ENCODE measurements around the gene SLC16A12.

DNA sequence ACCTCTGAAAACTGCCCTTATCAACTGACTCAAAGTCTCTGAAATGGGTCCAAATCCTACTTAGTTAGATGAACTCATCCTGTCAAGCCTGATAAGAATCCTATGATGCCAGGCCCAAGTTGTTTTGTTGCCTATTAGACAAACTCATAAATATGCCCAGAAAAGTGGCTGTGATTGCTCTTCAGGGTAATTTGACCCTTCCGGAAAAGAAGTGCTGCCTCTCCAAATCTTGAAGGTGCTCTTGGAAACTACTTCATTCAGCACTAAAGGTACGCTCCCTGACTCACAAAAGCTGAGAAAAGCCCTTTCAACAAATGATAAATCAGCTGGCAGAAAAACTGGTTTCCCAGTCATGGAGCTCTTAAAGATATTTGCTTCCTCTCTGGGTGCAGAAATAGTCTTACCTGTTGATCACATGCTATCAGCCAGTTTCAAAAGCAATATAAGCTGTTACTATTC, 114.3 kb downstream of the SLC16A12 start:
- no peak for TF ChIP-seq CHD1 (IDR thresholded peaks at IDR 0.05; ENCODE audit: low read depth, low read length)
- TF ChIP-seq POLR2AphosphoS5 (IDR thresholded peaks at IDR 0.05; ENCODE audit: low read length): no peak
- TF ChIP-seq, protein P1, sequence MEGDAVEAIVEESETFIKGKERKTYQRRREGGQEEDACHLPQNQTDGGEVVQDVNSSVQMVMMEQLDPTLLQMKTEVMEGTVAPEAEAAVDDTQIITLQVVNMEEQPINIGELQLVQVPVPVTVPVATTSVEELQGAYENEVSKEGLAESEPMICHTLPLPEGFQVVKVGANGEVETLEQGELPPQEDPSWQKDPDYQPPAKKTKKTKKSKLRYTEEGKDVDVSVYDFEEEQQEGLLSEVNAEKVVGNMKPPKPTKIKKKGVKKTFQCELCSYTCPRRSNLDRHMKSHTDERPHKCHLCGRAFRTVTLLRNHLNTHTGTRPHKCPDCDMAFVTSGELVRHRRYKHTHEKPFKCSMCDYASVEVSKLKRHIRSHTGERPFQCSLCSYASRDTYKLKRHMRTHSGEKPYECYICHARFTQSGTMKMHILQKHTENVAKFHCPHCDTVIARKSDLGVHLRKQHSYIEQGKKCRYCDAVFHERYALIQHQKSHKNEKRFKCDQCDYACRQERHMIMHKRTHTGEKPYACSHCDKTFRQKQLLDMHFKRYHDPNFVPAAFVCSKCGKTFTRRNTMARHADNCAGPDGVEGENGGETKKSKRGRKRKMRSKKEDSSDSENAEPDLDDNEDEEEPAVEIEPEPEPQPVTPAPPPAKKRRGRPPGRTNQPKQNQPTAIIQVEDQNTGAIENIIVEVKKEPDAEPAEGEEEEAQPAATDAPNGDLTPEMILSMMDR (IDR thresholded peaks at IDR 0.05 in 2 of 3, conservative IDR thresholded peaks at IDR 0.05 in 1 of 3; ENCODE audit: control insufficient read depth in 2 of 3, extremely low read depth in 1 of 3, insufficient read depth in 1 of 3, low read depth in 3 of 3, low read length in 3 of 3): no peak
